ENCODE measurements around the gene TRIP10.

Gene TRIP10

GRCh38 chr19:6712231-6712630 is 27.2 kb upstream of the TRIP10 start:
- Histone ChIP-seq H3K36me3 (ENCODE audit: control insufficient read depth, low read depth, low read length) (no peaks in the 10 kb centered on the region), H3K9me3 (ENCODE audit: control insufficient read depth, low read depth, low read length) (no peaks in the 10 kb centered on the region), H3K27me3 (ENCODE audit: control insufficient read depth, insufficient read depth, low read length) (peaks cover 38% of the 10 kb centered on the region), H3K27ac (ENCODE audit: low read length) (no peak overlapping the region), H3K4me3 (ENCODE audit: low read length) (no peak overlapping the region), H3K4me1 (ENCODE audit: control insufficient read depth, low read depth, low read length) (no peaks in the 10 kb centered on the region), H3K9ac (ENCODE audit: low read length) (no peak overlapping the region)

- Histone ChIP-seq H3K4me1 (ENCODE audit: control insufficient read depth, low read depth, low read length) (no peaks in the 10 kb centered on the region), H3K9ac (ENCODE audit: low read length) (no peak overlapping the region), H3K4me3 (ENCODE audit: low read length) (no peak overlapping the region), H3K27me3 (ENCODE audit: control insufficient read depth, insufficient read depth, low read length) (peaks cover 38% of the 10 kb centered on the region), H3K27ac (ENCODE audit: low read length) (no peak overlapping the region), H3K9me3 (ENCODE audit: control insufficient read depth, low read depth, low read length) (no peaks in the 10 kb centered on the region), H3K36me3 (ENCODE audit: control insufficient read depth, low read depth, low read length) (no peaks in the 10 kb centered on the region)
Observed at GRCh38 chr19:6712692-6713670, 26.5 kb upstream of the TRIP10 start.

- no peak overlapping the region for H3K4me3 ChIP-seq (ENCODE audit: low read length)
- no peak overlapping the region for H3K27ac ChIP-seq (ENCODE audit: low read length)
- no peaks in the 10 kb centered on the region for H3K9me3 ChIP-seq (ENCODE audit: control insufficient read depth, low read depth, low read length)
- H3K27me3 ChIP-seq (ENCODE audit: control insufficient read depth, insufficient read depth, low read length), result peaks cover 32% of the 10 kb centered on the region
- H3K4me1 ChIP-seq (ENCODE audit: control insufficient read depth, low read depth, low read length), result no peaks in the 10 kb centered on the region
- no peaks in the 10 kb centered on the region for H3K36me3 ChIP-seq (ENCODE audit: control insufficient read depth, low read depth, low read length)
- H3K9ac ChIP-seq (ENCODE audit: low read length), result no peak overlapping the region
Observed at GRCh38 chr19:6713773-6714692, 25.4 kb upstream of the TRIP10 start.

- Histone ChIP-seq H3K27me3 (ENCODE audit: control insufficient read depth, insufficient read depth, low read length) (peaks cover 23% of the 10 kb centered on the region), H3K4me1 (ENCODE audit: control insufficient read depth, low read depth, low read length) (no peaks in the 10 kb centered on the region), H3K4me3 (ENCODE audit: low read length) (no peak overlapping the region), H3K36me3 (ENCODE audit: control insufficient read depth, low read depth, low read length) (no peaks in the 10 kb centered on the region), H3K9me3 (ENCODE audit: control insufficient read depth, low read depth, low read length) (no peaks in the 10 kb centered on the region), H3K27ac (ENCODE audit: low read length) (no peak overlapping the region), H3K9ac (ENCODE audit: low read length) (no peak overlapping the region)
Observed at GRCh38 chr19:6714749-6715555, 24.5 kb upstream of the TRIP10 start.

- Histone ChIP-seq H3K4me1 (ENCODE audit: control insufficient read depth, low read depth, low read length) (no peaks in the 10 kb centered on the region), H3K9me3 (ENCODE audit: control insufficient read depth, low read depth, low read length) (no peaks in the 10 kb centered on the region), H3K4me3 (ENCODE audit: low read length) (no peak overlapping the region), H3K27me3 (ENCODE audit: control insufficient read depth, insufficient read depth, low read length) (peaks cover 6% of the 10 kb centered on the region), H3K27ac (ENCODE audit: low read length) (no peak overlapping the region), H3K36me3 (ENCODE audit: control insufficient read depth, low read depth, low read length) (no peaks in the 10 kb centered on the region), H3K9ac (ENCODE audit: low read length) (no peak overlapping the region)
Observed at GRCh38 chr19:6716610-6716970, 22.9 kb upstream of the TRIP10 start.

GRCh38 chr19:6717036-6717435 is 22.4 kb upstream of the TRIP10 start:
- Histone ChIP-seq H3K9me3 (ENCODE audit: control insufficient read depth, low read depth, low read length) (no peaks in the 10 kb centered on the region), H3K4me1 (ENCODE audit: control insufficient read depth, low read depth, low read length) (no peaks in the 10 kb centered on the region), H3K27me3 (ENCODE audit: control insufficient read depth, insufficient read depth, low read length) (peaks cover 2% of the 10 kb centered on the region), H3K36me3 (ENCODE audit: control insufficient read depth, low read depth, low read length) (no peaks in the 10 kb centered on the region), H3K27ac (ENCODE audit: low read length) (no peak overlapping the region), H3K9ac (ENCODE audit: low read length) (no peak overlapping the region), H3K4me3 (ENCODE audit: low read length) (no peak overlapping the region)

- Histone ChIP-seq H3K4me1 (ENCODE audit: control insufficient read depth, low read depth, low read length) (no peaks in the 10 kb centered on the region), H3K27me3 (ENCODE audit: control insufficient read depth, insufficient read depth, low read length) (no peaks in the 10 kb centered on the region), H3K9me3 (ENCODE audit: control insufficient read depth, low read depth, low read length) (no peaks in the 10 kb centered on the region), H3K36me3 (ENCODE audit: control insufficient read depth, low read depth, low read length) (no peaks in the 10 kb centered on the region), H3K27ac (ENCODE audit: low read length) (no peak overlapping the region), H3K4me3 (ENCODE audit: low read length) (no peak overlapping the region), H3K9ac (ENCODE audit: low read length) (no peak overlapping the region)
Observed at GRCh38 chr19:6717441-6717971, 22.0 kb upstream of the TRIP10 start.

GRCh38 chr19:6718111-6718740 is 21.3 kb upstream of the TRIP10 start:
- no peaks in the 10 kb centered on the region for H3K27me3 ChIP-seq (ENCODE audit: control insufficient read depth, insufficient read depth, low read length)
- no peak overlapping the region for H3K27ac ChIP-seq (ENCODE audit: low read length)
- H3K9ac ChIP-seq (ENCODE audit: low read length), result no peak overlapping the region
- no peaks in the 10 kb centered on the region for H3K36me3 ChIP-seq (ENCODE audit: control insufficient read depth, low read depth, low read length)
- no peaks in the 10 kb centered on the region for H3K9me3 ChIP-seq (ENCODE audit: control insufficient read depth, low read depth, low read length)
- no peaks in the 10 kb centered on the region for H3K4me1 ChIP-seq (ENCODE audit: control insufficient read depth, low read depth, low read length)
- no peak overlapping the region for H3K4me3 ChIP-seq (ENCODE audit: low read length)

- Histone ChIP-seq H3K9me3 (ENCODE audit: control insufficient read depth, low read depth, low read length) (no peaks in the 10 kb centered on the region), H3K4me3 (ENCODE audit: low read length) (no peak overlapping the region)
Observed at GRCh38 chr19:6718741-6719539, 20.5 kb upstream of the TRIP10 start.

GRCh38 chr19:6719540-6719861 is 20.0 kb upstream of the TRIP10 start:
- Histone ChIP-seq H3K36me3 (ENCODE audit: control insufficient read depth, low read depth, low read length) (no peaks in the 10 kb centered on the region), H3K9me3 (ENCODE audit: control insufficient read depth, low read depth, low read length) (no peaks in the 10 kb centered on the region), H3K9ac (ENCODE audit: low read length) (no peak overlapping the region), H3K4me1 (ENCODE audit: control insufficient read depth, low read depth, low read length) (no peaks in the 10 kb centered on the region), H3K4me3 (ENCODE audit: low read length) (no peak overlapping the region), H3K27me3 (ENCODE audit: control insufficient read depth, insufficient read depth, low read length) (no peaks in the 10 kb centered on the region), H3K27ac (ENCODE audit: low read length) (no peak overlapping the region)

More at GRCh38 chr19:6718741-6719539, 20.5 kb upstream of the TRIP10 start:
- H3K9ac ChIP-seq (ENCODE audit: low read length), result no peak overlapping the region
- H3K4me1 ChIP-seq (ENCODE audit: control insufficient read depth, low read depth, low read length), result no peaks in the 10 kb centered on the region
- no peaks in the 10 kb centered on the region for H3K36me3 ChIP-seq (ENCODE audit: control insufficient read depth, low read depth, low read length)
- H3K27me3 ChIP-seq (ENCODE audit: control insufficient read depth, insufficient read depth, low read length), result no peaks in the 10 kb centered on the region
- no peak overlapping the region for H3K27ac ChIP-seq (ENCODE audit: low read length)
